ENCODE measurements around the gene KRTAP10-8.
"Not testable (repeated sequence)": the region's sequence is repeated elsewhere in the genome, so short reads cannot be mapped to it uniquely, and the experiment has no call there.

The KRTAP10-8 gene, protein sequence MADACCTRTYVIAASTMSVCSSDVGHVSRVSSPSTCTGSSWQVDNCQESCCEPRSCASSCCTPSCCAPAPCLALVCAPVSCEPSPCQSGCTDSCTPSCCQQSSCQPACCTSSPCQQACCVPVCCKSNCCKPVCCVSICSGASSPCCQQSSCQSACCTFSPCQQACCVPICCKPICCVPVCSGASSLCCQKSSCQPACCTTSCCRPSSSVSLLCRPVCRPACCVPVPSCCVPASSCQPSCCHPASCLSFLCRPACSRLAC

DNA sequence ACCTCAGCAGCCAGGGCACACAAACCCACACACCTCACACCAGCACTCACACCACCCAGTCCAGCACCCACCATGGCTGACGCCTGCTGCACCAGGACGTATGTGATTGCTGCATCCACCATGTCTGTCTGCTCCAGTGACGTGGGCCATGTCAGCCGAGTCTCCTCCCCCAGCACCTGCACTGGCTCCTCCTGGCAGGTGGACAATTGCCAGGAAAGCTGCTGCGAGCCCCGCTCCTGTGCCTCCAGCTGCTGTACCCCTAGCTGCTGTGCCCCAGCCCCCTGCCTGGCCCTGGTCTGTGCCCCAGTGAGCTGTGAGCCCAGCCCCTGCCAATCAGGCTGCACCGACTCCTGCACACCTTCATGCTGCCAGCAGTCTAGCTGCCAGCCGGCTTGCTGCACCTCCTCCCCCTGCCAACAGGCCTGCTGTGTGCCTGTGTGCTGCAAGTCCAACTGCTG is at the start of gene KRTAP10-8:
Gene KRTAP10-8 (plus strand): TSS at position 51 of the 458 bp plus-strand sequence. CDS start 22 bp downstream, at position 73.
- DNase-seq (ENCODE audit: low read depth, low spot score) = no peak

- no peak for DNase-seq (ENCODE audit: low read depth, low spot score)
Measured at GRCh38 chr21:44564099-44564498, 47.8 kb upstream of the KRTAP10-8 start.

DNA sequence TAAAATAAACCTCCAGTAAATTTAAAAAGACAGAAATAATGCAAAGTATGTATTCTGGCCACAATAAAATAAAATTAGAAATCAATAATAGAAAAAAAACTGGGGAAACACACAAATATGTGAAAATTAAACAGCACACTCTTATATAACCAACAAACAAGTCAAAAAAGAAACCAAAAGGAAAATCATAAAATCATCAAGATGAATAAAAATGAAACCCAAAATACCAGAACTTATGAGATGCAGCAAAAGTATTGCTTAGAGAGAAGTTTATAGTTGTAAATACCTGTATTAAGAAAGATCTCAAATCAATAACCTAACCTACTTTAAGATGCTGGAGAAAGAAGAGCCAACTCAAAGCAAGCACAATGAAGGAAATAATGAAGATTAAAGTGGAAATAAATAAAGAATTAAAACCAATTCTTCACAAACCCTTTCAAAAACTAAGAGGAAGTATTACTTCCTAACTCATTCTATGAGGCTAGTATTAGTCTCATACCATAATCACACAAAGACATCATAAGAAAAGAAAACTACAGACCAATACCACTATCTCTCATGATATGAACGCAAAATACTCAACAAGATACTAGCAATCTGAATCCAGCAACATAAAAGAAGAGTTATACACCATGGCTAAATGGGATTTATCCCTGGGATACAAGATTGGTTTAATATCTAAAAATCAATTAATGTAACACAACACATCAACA is 46.8 kb upstream of the KRTAP10-8 start:
- DNase-seq (ENCODE audit: low read depth, low spot score) = no peak

DNA sequence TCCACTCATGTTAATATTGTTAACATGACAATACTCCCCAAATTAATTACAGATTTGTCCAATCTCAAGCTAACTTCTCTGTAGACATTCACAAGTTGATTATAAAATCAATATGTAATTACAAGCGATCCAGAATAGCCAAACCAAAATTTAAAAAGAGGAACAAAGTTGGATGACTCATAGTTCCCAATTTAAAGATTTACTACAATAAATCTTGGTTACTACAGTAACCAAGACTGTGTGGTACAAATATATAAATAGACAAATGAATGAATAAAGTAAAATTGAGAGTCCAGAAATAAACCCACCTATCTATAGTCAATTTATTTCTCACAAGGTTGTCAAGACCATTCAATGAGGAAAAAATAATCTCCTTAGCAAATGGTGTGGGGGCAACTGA is 45.5 kb upstream of the KRTAP10-8 start:
- no peak for DNase-seq (ENCODE audit: low read depth, low spot score)

DNA sequence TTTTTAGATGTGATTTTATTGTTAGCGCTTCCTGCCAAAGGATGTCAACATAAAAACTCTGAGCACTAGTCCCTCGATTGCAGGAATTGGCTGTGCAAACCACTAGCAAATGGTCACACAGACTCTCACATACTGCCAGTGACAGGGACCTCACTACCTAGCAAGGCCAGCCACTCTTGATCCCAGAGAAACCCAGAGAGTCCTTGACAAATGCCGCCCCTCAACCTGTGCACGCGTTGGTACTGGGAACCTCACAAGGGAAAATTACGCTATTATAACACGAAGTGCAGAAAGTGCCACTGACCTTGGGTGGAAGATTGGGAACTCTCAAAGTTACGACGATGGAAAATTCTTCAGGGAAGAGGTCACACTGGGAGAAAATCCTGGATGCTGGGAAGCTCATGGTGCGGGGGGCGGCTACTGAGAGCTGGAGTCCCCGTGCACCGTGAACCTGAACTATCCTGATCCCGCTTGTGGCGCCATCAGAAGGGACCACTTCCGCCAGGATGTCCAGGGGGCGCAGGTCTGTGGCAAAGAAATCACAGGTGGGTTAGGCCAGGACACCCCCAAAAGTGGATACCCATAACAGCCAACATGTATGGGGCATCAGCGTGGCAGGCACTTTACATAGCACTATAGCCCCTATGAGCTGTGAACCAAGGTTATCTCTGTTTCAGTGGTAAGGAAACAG is 44.3 kb upstream of the KRTAP10-8 start:
- no peak for DNase-seq (ENCODE audit: low read depth, low spot score)

DNA sequence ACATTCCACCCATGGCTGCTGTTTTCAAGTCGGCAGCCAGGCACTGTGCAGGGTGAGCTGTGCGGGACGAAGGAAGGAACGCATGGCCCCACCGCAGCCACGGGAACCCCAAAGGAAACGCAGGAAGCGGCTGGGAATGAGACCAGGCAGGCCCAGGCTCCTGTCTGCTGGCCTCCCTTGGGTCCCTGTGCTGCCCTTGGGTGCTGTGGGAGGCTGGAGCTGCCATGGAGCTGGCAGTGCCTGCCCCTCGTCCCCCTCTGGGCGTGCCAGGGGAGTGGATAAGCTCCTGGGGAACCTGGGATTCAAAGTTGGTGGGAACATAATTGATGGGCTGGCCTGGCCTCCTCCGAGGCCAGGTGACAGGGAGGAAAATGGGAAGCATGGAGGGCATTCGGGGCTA is 43.6 kb upstream of the KRTAP10-8 start:
- DNase-seq (ENCODE audit: low read depth, low spot score) = no peak

- DNase-seq (ENCODE audit: low read depth, low spot score) = no peak
Measured at GRCh38 chr21:44568667-44569556, 43.0 kb upstream of the KRTAP10-8 start.

GRCh38 chr21:44569861-44570517 is 41.9 kb upstream of the KRTAP10-8 start:
- no peak for DNase-seq (ENCODE audit: low read depth, low spot score)

DNA sequence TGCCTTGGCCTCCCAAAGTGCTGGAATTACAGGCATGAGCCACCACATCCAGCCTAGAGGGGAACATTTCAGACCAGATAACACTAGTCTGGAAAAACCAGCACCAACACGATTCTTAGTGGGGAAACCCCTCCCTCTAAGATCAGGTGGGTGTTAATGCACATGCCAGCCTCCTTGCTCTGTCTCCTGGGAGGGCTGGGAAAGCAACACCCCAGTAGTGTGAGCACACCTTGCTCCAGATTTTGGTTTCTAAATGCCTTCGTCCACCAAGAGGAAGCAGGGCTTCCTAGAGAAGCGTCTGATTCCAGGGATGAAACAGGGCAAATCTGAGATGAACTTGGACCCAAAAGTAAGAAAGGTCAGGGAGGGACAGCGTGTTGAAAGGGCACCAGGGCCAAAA is 40.6 kb upstream of the KRTAP10-8 start:
- DNase-seq (ENCODE audit: low read depth, low spot score) = no peak

- DNase-seq (ENCODE audit: low read depth, low spot score) = no peak
Measured at GRCh38 chr21:44571844-44572782, 39.8 kb upstream of the KRTAP10-8 start.

GRCh38 chr21:44572959-44573583 is 38.8 kb upstream of the KRTAP10-8 start:
- DNase-seq (ENCODE audit: low read depth, low spot score) = peak; percentile 55

GRCh38 chr21:44573630-44574456 is 38.0 kb upstream of the KRTAP10-8 start, which contains the start of gene KRTAP10-4:
TSS of gene KRTAP10-4 (plus strand) at chr21:44573729. CDS start at chr21:44573759, 30 bp downstream.
- DNase-seq (ENCODE audit: low read depth, low spot score) = not testable (repeated sequence)

DNA sequence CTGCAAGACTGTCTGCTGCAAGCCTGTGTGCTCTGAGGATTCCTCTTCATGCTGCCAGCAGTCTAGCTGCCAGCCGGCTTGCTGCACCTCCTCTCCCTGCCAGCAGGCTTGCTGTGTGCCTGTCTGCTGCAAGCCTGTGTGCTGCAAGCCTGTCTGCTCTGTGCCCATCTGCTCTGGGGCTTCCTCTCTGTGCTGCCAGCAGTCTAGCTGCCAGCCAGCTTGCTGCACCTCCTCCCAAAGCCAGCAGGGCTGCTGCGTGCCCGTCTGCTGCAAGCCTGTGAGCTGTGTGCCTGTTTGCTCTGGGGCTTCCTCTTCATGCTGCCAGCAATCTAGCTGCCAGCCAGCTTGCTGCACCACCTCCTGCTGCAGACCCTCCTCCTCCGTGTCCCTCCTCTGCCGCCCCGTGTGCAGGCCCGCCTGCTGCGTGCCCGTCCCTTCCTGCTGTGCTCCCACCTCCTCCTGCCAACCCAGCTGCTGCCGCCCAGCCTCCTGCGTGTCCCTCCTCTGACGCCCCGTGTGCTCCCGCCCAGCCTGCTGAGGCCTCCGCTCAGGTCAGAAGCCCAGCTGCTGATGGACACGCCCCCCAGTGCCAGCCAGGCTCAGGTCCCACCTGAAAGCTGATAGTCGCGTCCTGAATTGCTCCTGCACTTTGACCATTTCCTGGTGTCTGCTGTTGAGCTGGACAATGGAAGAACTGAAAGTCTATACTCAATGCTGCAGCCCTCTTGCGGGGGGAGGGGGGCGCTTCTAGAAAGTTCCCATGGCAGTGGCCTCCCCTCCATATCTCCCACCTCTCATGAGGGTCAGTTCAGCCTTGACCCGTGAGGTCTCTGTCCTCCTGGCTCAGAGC is 37.2 kb upstream of the KRTAP10-8 start:
- DNase-seq (ENCODE audit: low read depth, low spot score) = no peak

- DNase-seq (ENCODE audit: low read depth, low spot score) = no peak
Measured at GRCh38 chr21:44575307-44576024, 36.4 kb upstream of the KRTAP10-8 start.

- no peak for DNase-seq (ENCODE audit: low read depth, low spot score)
Measured at GRCh38 chr21:44576025-44576420, 35.9 kb upstream of the KRTAP10-8 start.

DNA sequence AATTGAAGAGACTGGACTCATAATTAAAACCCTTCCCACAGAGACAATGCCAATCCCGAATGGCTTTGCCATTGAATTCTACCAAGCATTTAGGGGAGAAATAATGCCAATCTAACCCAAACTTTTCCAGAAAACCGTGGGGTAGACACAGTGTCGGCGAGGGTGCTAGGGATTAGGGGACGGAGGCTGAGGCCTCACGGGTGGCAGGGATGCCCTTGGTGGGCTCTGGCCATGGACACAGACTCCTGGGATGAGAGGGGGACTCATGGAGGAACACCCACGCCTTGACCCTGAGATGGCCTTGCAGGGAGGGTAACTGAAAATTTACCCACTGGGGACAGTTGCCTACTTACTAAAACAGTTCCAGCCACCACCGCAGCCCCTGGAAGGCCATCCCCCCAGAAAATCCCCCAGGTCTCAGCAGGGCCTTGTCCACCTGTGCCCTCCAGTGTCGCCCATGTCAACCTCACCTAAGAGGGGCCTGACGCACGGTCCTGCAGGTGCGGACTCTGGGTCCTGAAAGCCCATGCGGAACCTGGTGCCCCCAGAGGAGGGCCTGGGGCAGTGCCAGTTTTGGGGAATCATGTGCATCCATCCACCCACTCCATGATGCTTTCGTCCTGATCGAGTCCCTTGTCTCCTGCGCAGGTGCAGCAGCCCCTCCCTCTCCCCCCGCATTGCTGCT is 33.4 kb upstream of the KRTAP10-8 start:
- no peak for DNase-seq (ENCODE audit: low read depth, low spot score)
